GM18519 (cell line): ENCODE data around the gene GSTT2B.
"Not testable (repeated sequence)": the region's sequence is repeated elsewhere in the genome, so short reads cannot be mapped to it uniquely, and the experiment has no call there.

Experiments
- ATAC-seq: cut with Tn5 transposase; IDR thresholded peaks from one replicate; pipeline ENCODE4 v1.9.1; 2021; ENCODE audit warnings: mild to moderate bottlenecking, moderate library complexity; ENCODE audit not compliant: unreplicated experiment, low FRiP score

Gene GSTT2B

DNA sequence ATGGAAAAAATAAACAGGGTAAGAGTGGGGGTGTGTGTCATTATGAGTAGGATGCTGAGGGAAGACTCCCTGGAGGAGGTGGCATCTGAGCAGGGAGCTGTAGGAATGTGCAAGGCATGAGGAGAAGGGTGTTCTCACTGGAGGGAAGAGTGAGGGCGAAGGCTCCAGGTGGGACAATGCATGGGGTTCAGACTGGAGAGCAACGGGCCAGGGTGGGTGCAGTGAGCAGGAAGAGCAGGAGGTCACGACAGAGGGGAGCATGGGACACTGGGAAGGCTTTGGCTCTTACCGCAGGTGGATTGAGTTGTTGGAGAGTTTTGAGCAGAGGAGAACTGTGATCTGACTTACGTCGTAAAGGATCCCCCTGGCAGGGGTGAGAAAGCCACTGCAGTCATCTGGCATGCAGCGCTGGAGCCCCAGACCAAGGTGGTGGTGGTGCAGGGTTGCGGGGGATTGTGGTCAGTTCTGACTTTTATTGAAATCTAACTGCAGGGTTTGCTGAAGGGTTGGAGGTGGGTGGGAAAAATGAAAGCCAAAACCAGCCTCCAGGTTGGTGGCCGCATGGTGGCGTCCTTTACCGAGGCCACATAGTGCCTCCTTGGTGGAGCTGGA lies 8.1 kb downstream of the GSTT2B start:
- ATAC-seq, result not testable (repeated sequence)

DNA sequence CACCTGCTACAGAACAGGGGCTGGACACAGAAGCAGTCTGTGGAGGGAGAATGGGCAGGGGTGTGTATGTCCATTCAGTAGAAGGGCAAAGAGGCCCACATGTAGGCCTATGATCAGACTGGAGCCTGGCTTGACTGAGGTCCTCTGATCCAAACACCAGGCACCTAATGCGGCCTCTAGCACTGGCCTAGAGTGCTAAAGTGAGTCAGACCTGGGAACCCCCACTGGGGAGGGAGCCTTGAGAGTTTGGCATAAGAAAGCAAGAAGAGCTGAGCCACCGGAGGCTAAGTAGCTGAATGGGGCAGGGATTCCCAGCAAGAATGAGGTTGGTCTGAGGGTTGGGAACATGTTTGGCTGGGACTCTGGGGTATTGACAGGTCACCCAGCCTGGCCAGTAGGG lies 9.6 kb downstream of the GSTT2B start:
- not testable (repeated sequence) for ATAC-seq

DNA sequence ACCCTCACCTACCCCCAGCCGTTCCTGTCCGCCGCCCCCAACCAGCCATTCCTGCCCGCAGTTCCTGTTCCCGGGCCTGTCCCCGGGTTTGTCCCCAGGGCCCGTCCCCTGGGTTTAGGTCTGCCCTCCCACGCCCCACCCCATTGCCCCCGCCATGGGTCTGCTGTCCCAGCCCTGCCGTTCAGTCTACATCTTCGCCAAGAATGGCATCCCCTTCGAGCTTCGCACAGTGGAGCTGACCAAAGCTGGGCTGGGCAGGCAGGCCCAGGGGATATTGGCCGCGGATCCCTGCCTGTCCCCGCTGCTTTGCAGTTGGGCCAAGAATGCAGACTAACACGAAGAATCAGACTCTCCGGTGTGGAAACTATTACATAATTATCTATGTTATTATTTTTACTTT lies 11.2 kb downstream of the GSTT2B start:
- ATAC-seq, result not testable (repeated sequence)

DNA sequence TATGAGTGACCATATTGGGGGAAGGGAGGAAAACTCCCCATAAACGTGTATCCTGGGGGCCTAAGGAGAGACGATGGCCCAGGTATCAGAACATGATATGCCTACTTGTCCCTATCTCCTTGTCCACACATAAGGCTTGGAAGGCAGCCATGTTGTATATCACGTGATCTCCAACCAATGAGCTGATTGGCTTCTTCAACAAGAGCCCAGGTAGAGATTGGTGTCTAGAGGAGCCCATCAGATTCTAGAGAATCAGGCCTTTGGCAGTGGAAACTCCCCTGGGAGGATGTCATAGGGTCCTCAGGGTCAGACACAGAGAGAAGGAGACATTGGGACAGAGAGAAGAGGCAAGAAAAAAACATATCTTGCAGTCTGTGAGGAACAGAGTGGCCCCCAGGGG lies 13.6 kb downstream of the GSTT2B start:
- not testable (repeated sequence) for ATAC-seq

DNA sequence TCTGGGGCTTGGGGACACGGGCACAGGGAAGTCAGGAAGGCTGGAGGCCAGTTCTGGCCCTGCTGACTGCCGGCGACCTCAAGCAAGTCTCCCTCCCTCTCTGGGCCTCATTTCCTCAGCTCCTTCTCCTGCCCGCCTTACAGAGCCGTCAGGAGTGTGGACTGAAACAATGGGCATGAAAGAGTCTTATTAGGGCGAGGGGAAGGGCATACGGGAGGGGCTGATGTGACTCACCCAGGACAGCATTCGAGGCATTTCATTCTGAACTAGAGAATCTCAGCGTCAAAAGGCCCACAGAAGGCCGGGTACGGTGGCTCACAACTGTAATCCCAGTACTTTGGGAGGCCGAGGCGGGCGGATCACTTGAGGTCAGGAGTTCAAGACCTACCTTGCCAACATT lies 20.8 kb downstream of the GSTT2B start:
- ATAC-seq, result not testable (repeated sequence)

- no peak for ATAC-seq
These were observed 22.0 kb downstream of the GSTT2B start for GRCh38 chr22:23939017-23939357.

DNA sequence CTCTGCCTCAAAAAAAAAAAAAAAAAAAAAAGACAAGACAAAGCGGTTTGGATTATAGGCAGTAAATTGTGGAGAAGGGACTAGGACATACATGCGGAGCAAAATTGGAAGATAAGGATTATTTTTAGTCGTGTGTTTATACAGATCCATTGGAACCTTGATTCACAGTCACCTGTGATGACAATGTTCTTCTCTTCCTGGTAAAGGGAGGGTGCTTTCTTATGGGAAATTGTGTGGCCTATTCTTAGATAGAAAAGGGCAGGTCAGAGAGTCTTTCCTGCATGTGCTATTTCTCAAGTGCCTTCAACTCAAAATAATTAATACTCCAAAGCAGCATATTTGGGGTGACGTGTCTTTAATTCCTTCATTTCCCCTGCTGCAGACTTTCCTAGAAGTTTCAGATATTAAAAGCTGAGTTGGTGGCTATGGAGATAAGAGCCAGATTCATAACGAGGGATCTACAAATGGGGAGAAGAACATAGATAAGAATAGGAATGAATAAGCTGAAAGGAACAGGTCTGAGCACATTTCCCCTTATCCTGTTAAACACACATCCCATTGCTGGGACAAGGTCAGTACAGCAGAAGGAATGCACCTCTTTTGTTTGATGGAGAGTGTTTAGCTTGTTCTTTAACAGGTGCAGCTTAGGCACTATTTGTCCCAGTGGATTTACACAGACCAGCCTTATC lies 22.5 kb downstream of the GSTT2B start:
- no peak for ATAC-seq

DNA sequence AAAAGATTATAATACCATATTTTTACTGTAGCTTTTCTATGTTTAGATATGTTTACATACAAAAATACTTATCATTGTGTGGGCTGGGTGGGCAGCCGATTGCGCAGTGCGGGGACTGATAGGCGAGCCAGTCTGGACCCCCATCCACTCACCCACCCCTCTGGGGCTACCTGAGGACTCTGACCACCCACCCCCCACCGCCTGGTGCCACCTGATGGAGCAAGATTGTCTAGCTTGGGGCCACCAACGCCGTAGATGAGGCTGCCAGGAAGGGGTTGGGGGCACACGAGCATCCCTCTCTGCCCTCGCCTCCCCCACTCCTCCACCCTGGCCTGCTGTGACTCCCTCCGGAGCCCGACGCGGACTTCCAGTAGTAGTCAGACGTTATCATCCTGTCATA lies 34.4 kb downstream of the GSTT2B start:
- ATAC-seq, result no peak

DNA sequence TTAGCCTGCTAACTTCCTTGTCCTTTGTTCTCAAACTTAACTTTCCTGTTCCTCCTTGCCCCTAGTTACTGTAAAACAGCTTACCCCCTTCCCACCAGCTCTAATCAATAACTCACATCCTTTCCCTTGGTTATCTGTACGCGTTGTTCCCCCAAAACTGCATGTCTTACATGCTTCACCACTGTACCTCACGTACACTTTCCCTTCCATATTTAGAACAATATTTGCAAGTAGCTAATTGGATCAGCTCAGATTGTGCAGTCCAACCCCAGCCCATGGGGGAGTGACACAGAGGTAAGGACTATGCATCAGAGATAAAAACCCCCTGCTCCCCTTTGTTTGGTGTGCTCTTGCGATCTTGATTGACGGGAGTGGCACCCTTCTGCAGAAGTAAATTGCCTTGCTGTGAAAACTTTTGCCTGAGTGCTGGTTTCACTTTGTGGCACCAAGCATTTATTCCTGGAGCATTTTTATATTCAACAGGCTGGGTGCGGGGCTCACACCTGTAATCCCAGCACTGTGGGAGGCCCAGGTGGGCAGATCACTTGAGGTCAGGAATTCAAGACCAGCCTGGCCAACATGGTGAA lies 35.9 kb downstream of the GSTT2B start:
- no peak for ATAC-seq

GRCh38 chr22:23922921-23923320 lies 38.1 kb downstream of the GSTT2B start:
- no peak for ATAC-seq

GRCh38 chr22:23921586-23922201 lies 39.3 kb downstream of the GSTT2B start:
- ATAC-seq, result not testable (repeated sequence)

DNA sequence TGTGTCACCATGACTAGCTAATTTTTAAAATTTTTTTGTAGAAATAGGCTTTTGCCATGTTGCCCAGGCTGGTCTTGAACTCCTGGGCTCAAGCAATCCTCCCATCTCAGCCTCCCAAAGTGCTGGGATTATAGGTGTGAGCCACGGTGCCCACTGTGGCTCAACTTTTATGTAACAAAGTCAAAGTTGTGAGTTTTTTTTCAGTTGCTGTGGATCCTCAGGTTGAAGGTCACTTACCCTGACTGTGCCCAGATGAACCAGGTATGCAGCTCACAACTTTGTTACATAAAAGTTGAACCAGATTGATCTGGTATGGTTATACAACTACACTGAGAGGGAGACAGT lies 40.8 kb downstream of the GSTT2B start:
- ATAC-seq, result not testable (repeated sequence)

DNA sequence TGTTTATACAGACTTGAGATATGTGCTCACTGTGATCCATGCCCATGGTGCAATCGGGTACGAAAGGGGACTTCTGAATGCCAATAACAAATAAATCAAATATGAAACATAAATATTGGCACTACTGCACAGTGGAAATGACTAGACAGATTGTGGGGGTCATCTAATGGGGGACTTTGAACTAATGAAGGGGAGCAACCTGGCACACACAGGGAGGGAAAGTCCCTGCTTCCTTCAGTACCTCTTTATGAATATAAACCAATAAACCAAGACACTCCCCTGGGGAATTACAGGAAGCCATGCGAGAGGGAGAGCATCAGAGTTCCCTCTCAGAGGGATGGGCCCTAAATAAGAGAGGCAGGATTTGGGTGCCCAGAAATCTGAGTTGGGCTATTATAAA lies 45.7 kb downstream of the GSTT2B start:
- ATAC-seq, result no peak

GRCh38 chr22:23913661-23914353 lies 47.2 kb downstream of the GSTT2B start:
- peak; percentile 67 for ATAC-seq

GRCh38 chr22:23913306-23913660 lies 47.7 kb downstream of the GSTT2B start:
- no peak for ATAC-seq

GRCh38 chr22:23912293-23912903 lies 48.6 kb downstream of the GSTT2B start:
- ATAC-seq, result no peak

GRCh38 chr22:23911318-23911980 lies 49.5 kb downstream of the GSTT2B start:
- ATAC-seq, result no peak

DNA sequence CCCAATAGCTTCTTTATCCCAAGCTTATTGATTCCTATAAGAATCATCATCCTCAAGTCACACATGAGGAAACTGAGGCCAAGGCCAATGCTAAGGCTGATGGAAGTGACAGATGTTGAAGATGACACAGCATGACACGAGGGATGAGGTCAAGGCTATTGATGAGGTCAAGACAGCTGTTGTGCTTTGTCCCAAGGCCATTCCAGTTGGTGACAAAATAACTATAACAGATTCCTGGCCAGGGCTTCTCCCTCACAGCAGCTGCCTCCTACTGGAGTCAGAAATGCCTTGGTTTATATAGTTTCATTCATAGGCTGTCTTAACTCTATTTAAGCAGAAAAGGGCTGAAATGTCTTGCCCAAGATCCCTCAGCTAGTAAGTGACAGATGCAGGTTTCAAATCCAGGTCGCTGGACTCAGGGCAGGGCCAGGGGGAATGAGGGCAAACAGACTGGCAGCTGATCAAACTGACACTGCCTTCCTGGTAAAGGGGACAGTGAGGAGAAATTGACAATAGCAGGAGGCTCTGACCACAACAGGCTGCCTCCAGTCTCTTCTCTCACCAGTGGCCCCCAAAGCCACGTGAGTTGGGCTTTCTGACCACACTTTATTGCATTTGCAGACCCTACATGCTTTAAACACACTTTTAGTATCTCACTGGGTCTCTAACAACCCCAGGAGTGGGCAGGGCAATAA lies 50.4 kb downstream of the GSTT2B start:
- ATAC-seq, result no peak

DNA sequence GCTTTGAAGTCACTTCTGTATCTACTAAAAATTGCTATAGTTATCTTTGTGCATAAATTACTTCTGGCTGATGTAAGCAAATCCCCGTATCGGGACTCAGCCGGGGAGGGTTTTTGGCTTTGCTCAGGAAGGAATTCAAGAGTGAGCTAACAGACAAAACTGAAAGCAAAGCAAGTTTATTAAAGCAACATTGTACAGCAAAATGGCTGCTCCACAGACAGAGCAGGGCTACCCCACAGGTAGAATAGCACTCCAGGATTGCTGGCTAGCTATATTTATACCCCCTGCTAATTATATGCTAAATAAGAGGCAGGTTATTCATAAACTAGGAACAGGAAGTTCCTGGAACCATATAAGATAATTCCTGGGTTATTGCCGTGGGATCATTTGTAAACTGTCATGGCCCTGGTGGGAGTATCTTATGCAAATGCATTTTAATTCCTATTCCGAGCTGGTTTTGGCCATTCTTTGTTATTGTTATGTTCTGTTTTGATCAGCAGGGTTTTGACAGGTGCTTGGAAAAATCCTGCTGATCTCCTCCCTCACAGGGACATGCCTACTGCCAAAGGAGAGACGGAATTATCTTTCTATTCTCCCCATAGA lies 51.6 kb downstream of the GSTT2B start:
- ATAC-seq, result no peak
